MV-4-11 (cell line): ENCODE data around the gene RBP3.
A peak's percentile ranks its signal among the peaks of the same experiment; 100 is the strongest.

Experiments
- DNase-seq: peaks from one replicate; lab custom pipeline; 2025; lab: John Stamatoyannopoulos, UW

Gene RBP3

DNA sequence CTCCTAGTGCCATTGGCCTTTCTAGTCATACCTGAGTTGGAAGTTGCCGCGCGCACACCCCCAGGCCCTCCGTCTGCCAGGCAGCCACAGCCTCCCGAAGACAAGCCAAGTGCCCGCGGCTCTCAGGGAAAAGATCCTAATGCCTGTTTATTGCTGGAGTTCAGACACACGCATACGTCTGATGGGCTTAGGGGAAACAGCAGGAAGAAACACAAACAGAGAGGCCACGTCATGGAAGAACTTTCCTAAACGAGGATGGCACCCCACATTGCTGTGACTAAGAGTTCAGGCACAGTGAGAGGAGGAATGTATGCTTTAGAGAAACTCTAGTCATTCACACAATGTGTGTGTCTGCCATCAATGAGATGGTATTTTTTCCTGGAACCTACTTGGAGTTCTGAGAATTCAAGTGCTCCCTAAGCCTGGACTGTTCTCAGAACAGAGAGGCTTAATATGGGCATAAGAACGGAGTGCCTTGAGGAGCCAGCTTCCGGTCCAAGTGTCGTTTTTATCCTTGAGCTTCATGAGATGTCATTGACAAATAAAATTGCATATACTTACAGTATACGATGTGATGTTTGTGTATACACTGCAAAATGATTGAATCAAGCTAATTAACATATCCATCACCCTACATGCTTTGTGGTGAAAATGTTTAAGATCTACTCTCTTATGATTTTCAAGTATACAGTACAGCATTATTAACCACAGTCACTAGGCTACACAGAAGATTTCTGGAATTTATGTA, 11.6 kb upstream of the RBP3 start:
- DNase-seq: no peak

DNA sequence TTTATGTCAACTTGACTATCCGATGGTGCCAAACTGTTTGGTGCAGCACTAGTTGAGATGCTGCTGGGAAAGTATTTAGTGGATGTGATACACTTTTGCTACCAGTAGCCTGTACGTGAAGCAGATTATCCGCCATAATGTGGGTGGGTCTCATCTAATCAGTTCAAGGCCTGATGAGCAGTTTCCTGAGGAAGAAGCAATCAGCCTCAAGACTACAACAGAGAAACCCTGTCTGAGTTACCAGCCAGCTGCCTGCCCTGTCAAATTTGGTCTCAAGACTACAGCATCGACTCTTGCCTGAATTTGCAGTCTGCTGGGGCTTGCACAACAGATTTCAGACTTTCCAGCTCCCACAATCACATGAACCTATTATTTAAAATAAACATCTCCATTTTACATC, 10.9 kb upstream of the RBP3 start:
- DNase-seq: no peak

DNA sequence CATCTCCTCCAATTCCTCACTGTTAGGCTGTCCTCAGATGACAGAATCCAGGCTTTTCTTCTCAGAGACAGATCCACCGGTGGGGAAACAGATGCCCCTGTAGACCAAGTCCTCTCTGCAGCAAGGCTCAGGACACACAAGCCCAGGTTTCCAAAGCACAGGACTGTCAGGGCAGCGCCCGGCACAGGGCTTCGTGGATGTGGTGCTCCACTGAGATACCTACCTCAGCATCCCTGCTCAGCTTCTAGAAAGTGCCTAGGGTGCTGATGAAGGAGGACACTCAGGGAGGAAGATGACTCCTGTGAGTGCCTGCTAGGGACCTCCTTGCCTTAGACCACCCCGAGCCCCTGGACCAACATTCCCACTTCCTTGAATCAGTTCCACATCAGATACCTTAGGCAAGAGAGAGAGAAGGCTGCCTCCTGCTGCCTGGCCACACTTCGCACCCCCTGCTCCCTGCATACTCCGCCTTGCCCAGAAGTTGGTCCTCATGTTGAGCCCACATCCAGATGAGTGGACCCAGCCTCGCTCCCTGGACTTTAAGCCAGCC, 8.9 kb upstream of the RBP3 start:
- no peak for DNase-seq

DNA sequence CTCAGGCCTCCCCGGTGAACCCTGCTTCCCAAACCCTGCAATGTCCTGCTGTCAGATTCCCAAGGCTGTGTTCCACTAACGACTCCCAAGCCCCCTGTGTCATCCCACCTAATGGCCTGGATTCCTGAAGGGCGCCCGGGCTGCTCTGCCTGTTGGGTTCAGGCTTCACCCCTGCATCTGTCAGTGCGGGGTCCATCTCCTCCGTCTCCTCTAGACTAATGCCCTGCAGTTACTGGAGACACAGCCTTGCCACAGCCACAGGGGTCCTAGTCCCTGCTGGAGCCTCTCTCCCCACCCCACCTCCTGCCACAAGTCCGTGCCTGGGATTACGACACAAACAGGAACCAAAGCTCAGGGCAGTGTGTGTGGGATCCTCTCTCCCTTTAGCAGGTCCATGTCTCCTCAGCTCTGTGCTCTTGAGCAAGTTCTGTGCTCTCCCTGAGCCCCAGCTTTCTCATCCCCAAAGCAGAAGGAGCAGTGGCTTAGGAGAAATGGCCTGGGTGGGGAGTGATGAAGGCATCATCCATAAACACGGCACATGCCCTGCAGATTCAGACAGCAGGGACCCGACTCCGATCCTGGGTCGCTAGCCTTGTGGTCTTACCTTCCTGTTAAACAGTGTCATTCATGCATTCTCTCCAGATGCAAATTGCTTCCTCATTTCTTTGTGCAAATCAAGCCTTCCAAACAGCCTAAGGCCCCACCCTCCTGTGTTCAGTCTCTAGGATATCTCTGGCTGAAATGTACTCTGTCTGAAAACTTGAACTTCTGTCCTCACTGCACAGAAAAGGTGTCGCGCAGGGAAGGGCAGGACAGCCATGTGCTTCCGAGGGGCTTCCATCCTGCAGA, 8.2 kb upstream of the RBP3 start:
- peak; percentile 33 for DNase-seq

DNA sequence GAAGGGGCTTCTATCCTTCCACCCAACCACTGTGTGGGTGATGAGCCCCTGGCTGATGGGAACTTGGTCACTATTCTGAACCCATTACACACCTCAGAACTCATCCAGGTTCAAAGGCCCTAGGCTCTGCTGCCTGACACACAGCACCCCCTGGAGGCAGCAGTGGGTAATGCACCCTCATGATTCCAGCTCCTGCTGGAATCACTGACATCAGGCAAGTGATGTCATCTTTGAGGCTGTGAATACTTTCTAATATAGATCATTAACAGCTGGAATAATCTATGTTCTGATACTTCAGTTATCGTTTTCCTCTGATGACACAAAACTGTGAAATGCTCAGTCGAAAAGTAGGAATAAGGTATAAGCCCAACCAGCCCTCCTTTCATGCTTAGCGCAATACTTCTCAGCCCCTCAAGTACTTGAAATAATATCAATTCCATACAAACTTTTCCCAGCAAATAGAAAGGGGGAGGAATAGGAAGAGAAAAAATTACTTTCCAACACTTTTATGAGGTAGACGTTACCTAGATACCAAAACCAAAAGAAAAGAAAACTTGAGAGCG, 7.5 kb upstream of the RBP3 start:
- DNase-seq: peak; percentile 4

DNA sequence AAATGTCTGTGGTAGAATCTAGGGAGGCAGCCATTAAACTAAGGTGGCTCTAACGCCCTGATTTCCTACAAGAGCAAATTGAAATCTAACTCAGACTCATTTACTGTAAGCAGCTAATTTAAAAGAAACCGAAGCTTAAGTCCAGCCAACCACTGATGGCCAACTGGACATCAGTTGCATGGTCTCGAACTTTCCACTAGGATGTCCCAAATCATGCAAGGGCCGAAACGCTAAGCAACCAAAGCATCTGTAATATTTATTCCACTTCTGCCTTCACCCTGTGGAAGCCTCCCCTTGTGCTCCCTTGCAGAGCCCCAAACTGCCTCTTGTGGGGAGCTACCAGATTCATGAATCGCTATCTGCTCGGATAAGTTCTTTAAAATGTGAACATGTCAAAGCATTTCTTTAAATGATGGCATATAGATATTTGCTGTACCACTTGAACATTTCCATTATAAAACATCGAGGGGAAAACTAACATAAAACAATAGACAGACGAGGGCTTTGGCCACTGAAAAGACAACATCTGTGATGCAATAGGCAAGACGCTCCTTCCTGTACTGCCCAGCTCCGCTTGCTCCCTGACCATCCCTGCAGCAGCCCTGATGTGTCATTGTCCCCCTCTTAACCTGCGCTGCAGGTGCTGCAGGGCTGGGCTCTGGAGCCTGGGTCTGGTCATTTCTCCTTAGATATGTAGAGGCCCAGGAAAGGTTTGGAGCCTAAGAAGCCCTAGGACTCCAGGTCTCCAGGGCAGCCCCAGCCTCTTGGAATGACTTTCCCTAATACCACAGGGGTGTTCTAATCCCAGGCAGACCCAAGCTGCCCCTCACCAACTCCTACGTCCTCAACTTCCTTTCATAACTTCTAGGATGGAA, 2.9 kb upstream of the RBP3 start:
- no peak for DNase-seq

DNA sequence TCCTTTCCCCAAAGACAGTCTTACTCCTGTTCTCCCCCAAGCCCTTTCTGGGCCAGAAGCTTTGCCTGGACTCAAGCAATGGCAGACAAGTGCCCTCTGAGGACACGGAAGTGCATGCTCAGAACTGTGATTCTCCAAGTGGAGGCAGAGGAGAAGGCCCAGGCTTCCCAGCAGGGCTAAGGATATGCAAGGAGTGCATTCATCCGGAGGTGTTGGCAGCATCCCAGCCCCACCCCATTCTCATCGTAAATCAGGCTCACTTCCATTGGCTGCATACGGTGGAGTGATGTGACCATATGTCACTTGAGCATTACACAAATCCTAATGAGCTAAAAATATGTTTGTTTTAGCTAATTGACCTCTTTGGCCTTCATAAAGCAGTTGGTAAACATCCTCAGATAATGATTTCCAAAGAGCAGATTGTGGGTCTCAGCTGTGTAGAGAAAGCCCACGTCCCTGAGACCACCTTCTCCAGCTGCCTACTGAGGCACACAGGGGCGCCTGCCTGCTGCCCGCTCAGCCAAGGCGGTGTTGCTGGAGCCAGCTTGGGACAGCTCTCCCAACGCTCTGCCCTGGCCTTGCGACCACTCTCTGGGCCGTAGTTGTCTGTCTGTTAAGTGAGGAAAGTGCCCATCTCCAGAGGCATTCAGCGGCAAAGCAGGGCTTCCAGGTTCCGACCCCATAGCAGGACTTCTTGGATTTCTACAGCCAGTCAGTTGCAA, 1.4 kb upstream of the RBP3 start:
- DNase-seq: no peak

DNA sequence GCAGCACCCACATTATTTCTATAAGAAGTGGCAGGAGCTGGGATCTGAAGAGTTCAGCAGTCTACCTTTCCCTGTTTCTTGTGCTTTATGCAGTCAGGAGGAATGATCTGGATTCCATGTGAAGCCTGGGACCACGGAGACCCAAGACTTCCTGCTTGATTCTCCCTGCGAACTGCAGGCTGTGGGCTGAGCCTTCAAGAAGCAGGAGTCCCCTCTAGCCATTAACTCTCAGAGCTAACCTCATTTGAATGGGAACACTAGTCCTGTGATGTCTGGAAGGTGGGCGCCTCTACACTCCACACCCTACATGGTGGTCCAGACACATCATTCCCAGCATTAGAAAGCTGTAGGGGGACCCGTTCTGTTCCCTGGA, 874 bp upstream of the RBP3 start:
- no peak for DNase-seq

DNA sequence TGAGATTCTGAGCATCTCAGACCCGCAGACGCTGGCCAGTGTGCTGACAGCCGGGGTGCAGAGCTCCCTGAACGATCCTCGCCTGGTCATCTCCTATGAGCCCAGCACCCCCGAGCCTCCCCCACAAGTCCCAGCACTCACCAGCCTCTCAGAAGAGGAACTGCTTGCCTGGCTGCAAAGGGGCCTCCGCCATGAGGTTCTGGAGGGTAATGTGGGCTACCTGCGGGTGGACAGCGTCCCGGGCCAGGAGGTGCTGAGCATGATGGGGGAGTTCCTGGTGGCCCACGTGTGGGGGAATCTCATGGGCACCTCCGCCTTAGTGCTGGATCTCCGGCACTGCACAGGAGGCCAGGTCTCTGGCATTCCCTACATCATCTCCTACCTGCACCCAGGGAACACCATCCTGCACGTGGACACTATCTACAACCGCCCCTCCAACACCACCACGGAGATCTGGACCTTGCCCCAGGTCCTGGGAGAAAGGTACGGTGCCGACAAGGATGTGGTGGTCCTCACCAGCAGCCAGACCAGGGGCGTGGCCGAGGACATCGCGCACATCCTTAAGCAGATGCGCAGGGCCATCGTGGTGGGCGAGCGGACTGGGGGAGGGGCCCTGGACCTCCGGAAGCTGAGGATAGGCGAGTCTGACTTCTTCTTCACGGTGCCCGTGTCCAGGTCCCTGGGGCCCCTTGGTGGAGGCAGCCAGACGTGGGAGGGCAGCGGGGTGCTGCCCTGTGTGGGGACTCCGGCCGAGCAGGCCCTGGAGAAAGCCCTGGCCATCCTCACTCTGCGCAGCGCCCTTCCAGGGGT, 703 bp downstream of the RBP3 start:
- DNase-seq: no peak

DNA sequence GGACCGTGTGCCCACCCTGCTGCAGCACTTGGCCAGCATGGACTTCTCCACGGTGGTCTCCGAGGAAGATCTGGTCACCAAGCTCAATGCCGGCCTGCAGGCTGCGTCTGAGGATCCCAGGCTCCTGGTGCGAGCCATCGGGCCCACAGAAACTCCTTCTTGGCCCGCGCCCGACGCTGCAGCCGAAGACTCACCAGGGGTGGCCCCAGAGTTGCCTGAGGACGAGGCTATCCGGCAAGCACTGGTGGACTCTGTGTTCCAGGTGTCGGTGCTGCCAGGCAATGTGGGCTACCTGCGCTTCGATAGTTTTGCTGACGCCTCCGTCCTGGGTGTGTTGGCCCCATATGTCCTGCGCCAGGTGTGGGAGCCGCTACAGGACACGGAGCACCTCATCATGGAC, 1.4 kb downstream of the RBP3 start:
- no peak for DNase-seq

DNA sequence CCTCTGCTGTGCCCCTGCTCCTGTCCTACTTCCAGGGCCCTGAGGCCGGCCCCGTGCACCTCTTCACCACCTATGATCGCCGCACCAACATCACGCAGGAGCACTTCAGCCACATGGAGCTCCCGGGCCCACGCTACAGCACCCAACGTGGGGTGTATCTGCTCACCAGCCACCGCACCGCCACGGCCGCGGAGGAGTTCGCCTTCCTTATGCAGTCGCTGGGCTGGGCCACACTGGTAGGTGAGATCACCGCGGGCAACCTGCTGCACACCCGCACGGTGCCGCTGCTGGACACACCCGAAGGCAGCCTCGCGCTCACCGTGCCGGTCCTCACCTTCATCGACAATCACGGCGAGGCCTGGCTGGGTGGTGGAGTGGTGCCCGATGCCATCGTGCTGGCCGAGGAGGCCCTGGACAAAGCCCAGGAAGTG, 1.8 kb downstream of the RBP3 start:
- no peak for DNase-seq

DNA sequence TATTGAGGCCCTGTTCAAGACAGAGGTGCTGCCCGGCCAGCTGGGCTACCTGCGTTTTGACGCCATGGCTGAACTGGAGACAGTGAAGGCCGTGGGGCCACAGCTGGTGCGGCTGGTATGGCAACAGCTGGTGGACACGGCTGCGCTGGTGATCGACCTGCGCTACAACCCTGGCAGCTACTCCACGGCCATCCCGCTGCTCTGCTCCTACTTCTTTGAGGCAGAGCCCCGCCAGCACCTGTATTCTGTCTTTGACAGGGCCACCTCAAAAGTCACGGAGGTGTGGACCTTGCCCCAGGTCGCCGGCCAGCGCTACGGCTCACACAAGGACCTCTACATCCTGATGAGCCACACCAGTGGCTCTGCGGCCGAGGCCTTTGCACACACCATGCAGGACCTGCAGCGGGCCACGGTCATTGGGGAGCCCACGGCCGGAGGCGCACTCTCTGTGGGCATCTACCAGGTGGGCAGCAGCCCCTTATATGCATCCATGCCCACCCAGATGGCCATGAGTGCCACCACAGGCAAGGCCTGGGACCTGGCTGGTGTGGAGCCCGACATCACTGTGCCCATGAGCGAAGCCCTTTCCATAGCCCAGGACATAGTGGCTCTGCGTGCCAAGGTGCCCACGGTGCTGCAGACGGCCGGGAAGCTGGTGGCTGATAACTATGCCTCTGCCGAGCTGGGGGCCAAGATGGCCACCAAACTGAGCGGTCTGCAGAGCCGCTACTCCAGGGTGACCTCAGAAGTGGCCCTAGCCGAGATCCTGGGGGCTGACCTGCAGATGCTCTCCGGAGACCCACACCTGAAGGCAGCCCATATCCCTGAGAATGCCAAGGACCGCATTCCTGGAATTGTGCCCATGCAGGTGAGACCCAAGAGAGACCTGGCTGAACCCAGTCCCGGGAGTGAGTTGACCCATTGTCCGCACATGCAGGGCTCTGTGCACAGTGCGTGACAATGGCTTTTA, 2.8 kb downstream of the RBP3 start:
- DNase-seq: no peak

DNA sequence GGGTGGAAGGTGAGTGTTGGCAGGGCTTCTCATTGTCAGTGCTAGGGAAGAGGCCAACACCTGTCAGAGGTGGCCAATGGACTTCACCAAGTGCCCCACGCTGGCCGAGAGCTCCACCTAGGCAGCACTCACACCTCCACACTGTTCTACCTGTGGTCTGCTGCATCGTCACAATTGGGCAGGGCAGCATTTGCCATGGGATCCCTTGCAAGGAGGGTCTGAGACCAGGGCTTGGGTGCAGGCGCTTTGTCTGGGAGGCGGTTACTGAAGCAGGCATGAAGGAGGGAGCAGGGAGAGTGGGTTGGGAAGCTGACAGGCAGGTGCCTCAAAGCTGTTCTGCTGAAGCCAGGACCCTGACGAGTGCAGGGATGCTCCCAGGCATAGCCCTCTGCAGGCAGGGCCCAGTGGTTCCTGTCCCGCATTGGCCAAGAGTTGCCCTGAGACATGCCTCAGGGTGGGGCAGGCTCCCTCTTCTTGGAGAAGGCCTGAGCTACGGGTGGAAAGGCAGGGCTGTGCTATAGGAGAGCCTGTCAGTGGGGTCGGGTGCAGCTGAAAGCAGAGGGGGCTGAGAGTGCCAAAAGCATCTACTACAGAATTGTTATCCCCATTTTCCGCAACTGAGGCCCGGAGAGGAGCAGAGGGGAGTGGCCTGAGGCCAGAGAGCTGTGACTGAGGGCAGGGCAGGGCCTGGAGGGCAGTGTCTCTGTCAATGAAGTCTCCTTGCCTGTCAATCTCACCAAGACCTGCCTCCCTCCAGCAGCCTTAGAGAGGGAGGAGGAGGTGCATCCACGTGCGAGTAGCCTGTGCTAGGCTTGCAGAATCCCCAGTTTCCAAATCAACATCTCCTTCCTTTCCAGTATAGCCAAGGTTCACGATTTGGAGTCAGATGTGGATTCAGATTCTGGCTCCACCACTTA, 4.0 kb downstream of the RBP3 start:
- no peak for DNase-seq

DNA sequence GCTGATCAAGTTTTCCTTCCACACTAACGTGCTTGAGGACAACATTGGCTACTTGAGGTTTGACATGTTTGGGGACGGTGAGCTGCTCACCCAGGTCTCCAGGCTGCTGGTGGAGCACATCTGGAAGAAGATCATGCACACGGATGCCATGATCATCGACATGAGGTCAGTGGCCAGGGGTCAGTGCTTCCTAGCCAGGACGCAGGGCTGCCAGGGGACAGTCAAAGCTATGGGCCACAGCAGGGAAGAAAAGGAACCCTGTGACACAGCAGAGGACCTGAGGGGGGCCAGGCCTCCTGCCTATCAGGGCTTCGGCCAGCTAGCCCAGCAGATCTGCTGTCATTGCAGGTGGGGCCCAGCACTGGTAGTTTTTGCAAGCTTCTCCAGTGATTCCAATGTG, 5.2 kb downstream of the RBP3 start:
- DNase-seq: no peak

DNA sequence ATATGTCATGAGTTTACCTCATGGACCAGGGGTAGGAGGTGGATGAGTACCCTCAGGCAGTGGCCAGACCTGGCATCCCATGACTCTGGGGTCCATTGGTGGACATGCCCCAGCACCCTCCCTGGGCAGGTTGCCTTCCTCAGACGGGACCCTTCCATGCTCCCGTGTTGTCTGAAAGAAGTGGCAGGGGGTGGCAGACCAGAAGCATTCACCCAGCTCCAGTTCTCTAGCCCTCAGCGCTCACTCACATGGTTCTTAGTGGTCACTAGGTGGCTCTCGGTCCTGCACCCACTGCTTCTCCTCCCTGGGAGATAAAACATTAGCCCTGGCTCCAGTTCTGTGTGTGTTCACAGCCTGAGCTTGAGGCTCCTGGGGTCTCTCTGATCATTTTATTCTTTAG, 6.0 kb downstream of the RBP3 start:
- DNase-seq: no peak

DNA sequence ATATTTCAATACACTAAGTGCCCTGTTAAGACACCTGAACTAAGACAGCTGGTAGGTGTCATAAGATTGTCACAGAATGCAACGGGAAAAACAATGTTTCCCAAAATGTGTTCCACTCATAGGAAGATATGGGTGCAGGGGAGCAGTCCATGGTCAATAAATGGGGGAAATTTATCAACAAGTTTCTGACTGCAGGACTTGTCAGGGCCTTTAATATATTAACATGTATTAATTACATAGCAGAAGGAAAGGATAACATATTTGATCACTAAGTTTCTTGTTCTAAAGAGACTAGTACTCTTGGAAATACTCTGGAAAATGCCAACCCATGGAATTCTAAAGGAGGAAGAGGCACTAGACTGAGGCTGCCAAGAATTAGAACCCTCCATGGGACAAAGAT, 6.7 kb downstream of the RBP3 start:
- DNase-seq: no peak

DNA sequence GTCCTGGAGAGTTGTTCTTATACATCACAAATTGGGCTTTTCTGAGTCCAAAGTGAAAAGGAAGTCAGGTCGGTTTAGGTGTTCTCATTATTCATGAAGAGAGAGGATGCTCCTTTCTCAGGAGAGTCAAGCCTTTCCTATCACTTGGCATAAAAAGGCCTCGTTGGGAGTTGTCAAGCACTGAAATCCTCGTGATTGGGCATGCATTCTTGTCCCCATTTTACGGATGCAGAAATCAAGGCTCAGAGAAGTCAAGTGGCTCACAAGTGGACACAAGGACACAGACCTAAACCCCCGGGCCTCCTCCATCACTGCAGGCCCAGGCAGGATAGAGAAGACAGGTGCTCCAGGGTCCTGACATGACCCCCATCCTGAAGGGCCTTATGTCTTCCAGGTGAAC, 8.5 kb downstream of the RBP3 start:
- DNase-seq: no peak

DNA sequence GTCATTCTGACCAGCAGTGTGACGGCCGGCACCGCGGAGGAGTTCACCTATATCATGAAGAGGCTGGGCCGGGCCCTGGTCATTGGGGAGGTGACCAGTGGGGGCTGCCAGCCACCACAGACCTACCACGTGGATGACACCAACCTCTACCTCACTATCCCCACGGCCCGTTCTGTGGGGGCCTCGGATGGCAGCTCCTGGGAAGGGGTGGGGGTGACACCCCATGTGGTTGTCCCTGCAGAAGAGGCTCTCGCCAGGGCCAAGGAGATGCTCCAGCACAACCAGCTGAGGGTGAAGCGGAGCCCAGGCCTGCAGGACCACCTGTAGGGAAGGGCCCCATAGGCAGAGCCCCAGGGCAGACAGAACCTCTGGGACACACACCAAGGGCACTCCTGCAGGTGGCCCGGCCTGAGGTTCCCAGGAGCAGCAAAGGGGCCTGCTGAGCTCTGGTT, 9.0 kb downstream of the RBP3 start:
- no peak for DNase-seq
